ENCODE results near the gene PTCH1.

DNA sequence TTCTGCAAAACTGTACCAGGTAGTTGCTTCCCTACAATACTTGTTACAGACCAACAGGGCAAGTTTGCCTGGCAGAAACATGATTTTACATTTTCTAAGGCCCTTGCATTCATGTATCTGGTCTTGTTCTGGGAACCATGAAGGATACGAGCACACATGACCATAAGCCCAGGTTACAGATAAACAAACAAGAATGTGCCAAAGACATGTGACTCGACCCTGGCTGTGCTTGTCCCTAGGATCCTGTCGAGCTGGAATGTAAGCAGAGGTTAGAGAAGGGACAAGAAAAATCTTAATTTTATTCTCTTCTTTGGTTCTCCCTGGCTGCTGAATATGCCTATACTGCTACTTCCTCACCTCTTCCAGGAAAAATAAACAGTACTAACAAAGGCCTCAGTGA, 32.5 kb downstream of the PTCH1 start:
- no peak for TF ChIP-seq EZH2 (IDR thresholded peaks at IDR 0.05; ENCODE audit: low read length)
- TF ChIP-seq, protein P1, sequence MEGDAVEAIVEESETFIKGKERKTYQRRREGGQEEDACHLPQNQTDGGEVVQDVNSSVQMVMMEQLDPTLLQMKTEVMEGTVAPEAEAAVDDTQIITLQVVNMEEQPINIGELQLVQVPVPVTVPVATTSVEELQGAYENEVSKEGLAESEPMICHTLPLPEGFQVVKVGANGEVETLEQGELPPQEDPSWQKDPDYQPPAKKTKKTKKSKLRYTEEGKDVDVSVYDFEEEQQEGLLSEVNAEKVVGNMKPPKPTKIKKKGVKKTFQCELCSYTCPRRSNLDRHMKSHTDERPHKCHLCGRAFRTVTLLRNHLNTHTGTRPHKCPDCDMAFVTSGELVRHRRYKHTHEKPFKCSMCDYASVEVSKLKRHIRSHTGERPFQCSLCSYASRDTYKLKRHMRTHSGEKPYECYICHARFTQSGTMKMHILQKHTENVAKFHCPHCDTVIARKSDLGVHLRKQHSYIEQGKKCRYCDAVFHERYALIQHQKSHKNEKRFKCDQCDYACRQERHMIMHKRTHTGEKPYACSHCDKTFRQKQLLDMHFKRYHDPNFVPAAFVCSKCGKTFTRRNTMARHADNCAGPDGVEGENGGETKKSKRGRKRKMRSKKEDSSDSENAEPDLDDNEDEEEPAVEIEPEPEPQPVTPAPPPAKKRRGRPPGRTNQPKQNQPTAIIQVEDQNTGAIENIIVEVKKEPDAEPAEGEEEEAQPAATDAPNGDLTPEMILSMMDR (optimal IDR thresholded peaks at IDR 0.05 in 1 of 3, IDR thresholded peaks at IDR 0.05 in 1 of 3, conservative IDR thresholded peaks at IDR 0.05 in 1 of 3; ENCODE audit: extremely low read depth in 1 of 3, insufficient read depth in 2 of 3, low read length in 3 of 3), result no peak

Data from keratinocyte (primary cell).